GM12865 (cell line): ENCODE measurements around the gene SPAG9.
A peak's percentile ranks its signal among the peaks of the same experiment; 100 is the strongest.

Experiments
- DNase-seq: peaks from one replicate; pipeline ENCODE4 v3.0.0; 2010; ENCODE audit warnings: low read depth
- H3K4me3 ChIP-seq: 2 replicates; pipeline ENCODE4 v1.5.1; 2011; ENCODE audit warnings: mild to moderate bottlenecking, low read depth, low read length, control low read depth
- CTCF ChIP-seq: IDR thresholded peaks from 2 replicates; pipeline ENCODE4 v1.5.1; 2011; ENCODE audit warnings: low read length, control low read depth, low read depth, inconsistent platforms; ENCODE audit not compliant: insufficient read depth; ENCODE audit errors: missing control alignments

Gene SPAG9

DNA sequence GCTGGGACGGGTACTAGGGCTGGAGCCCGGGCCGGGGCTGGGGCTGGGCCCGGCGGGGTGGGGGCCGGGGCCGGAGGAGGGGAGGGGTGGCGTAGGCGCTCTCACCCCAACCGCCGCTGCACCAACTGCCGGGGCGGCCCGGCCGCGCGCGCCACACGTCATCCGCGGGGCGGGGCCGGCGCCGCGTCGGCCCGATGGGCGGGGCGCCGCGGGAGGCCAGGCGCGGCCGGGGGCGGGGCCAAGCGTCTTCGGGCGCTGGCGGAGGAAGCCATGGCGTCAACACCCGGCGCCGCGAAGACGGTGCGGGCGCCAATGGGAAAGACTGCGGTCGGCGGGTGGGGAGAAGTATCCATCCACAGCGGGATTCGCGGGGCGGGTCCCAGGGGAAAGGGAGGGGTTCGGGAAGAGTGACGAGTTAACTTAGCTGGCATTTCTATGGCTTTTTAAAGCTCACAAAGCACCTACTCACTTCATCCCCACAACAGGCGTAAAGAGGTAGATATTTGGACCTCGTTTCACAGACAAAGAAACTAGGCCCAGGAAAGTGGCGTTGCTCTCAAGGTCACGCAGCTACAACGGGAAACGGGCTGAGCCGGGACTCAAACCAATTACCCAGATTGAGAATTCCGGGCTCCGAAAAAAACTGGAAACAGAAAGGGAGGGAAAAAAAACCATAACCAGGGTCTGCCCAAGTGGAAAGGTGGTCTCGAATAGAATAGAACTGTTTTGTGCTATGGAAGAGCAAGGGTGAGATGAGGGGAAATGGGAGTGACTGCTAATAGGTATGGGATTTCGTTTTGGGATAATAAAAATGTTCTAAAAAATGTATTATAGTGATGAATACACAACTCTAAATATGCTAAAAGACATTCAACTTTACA is at the start of gene SPAG9:
Gene SPAG9 (minus strand): TSS at position 130 of the 881 bp plus-strand sequence. CDS start 212 bp downstream, outside the sequence.
- TF ChIP-seq CTCF = no peak
- H3K4me3 ChIP-seq = peak within 1 kb of the TSS; percentile 86
- DNase-seq = peak; percentile 95

DNA sequence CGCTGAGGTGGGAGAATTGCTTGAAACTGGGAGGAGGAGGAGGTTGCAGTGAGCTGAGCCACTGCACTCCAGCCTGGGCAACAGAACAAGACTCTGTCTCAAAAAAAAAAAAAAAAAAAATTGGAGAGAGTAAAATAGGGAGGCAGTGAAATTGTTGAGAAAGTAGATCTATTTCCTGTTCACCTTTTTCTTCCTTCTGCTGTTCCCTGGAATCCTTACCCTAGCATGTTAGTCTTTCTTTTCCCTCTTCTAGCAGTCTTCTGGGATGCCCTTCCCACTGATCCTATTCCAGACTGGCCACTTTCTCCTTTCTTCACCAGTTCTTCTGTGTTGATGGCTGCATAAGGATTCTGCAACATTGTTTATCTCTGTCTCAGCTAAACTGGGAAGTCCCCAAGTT is 48.7 kb upstream of the SPAG9 start:
- no peak for DNase-seq
- no peak for TF ChIP-seq CTCF
- no peak overlapping the region for H3K4me3 ChIP-seq

DNA sequence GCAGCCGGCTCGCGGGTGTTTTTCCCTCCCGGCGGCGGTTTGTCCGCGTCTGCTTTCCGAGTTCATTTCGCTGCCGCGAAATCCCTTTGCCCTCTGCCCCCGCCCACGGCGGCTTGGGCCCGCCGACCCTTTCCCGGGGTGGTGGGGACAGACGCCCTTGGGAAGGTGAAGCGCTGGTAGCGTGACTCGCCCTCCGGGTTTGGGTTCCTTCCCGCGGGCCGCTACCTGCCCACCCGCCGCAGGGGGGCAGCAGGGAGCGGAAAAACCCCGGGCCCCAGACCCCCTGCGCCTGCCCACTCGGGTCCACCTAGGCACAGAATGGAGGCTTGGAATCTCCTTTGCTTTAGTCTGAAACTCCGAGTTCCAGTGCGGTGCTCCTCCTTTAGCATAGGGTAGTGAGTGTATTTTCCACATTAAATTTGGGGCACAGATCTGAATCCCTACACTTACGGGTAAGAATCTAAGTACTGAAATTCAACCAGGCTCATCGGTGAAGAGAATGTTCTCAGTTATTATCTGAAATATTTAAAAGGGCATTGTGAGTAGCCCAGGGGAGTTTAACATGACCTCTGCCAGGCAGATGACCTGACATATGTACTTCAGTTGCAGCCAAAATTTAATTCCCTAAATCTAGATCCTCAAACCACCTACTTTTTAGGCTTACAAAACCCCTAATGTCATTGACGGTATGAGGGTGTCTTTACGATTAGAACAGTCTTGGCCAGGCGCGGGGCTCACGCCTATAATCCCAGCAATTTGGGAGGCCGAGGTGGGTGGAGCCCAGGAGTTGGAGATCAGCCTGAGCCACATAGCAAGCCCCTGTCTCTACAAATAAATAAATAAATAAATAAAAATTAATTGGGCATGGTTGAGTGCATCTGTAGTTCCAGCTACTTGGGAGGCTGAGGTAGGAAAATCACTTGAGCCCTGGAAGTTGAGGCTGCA is 46.6 kb upstream of the SPAG9 start:
- peak; percentile 82 for TF ChIP-seq CTCF
- peak; percentile 73 for DNase-seq
- H3K4me3 ChIP-seq = peak overlapping the region; percentile 99

DNA sequence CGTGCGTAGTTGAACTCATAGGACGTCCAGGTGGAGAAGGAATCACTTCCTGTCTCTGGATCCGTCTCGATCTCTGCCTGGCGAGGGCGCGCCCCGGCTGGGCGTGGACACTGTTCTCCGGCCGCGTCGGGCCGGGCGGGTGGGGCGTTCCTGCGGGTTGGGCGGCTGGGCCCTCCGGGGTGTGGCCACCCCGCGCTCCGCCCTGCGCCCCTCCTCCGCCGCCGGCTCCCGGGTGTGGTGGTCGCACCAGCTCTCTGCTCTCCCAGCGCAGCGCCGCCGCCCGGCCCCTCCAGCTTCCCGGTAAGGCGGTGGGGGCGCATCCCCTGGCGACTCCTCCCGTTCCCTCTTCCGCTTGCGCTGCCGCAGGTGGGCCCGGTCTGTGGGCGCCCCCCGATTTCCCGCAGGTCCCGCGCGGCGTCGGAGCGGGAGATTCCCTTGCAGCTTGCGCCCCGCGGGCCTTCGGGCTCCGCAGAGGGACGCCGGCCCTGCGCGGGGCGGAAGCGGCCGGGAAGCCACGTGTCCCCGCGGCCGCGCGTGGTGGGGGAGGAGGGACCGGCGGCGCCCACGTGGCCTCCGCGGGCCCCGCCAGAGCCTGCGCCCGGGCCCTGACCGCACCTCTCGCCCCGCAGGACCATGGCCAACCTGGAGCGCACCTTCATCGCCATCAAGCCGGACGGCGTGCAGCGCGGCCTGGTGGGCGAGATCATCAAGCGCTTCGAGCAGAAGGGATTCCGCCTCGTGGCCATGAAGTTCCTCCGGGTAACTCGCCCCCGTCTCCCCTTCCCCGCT is 45.7 kb upstream of the SPAG9 start, which contains the start of gene NME2:
Gene NME2 (plus strand): TSS at position 214 of the 789 bp plus-strand sequence. CDS start 420 bp downstream, at position 634.
- DNase-seq = peak; percentile 91
- peak within 1 kb of the TSS; percentile 99 for H3K4me3 ChIP-seq
- no peak for TF ChIP-seq CTCF

DNA sequence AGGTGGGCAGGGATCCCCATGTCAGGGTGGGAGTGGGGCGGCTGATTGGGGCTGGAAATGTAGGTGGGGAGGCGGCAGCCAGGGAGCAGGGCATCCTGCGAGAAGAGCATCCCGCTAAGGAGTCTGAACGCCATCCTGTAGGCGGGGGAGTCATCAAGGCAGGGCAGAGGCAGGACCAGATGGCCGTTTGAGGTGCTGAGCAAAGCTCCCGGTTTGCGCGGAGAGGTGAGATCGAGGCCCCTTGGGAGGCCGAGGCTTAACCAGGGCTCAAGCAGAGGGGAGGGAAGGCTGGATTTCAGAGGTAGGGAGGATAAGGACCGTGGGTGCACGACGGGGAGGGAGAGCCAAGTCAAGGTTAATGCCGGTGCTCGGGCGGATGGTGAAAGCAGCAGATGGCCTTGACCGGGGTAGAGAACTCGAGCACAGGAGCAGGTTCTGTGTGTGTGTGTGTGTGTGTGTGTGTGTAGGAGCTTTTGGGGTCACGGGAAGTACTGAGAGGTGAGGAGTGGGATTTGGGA is 45.1 kb upstream of the SPAG9 start:
- no peak for DNase-seq
- TF ChIP-seq CTCF = no peak
- peak overlapping the region; percentile 99 for H3K4me3 ChIP-seq
